ENCODE results near the gene TOMM20. TPM values are rescaled to one million over a fixed set of nuclear protein-coding genes. Genes with fewer than 3 reads are reported as not detected.

Gene TOMM20
- total and polyA plus RNA-seq, 2 of the 8 experiments (the other 6 are each of a cell fraction or from before 2014, with no cell fraction given) = 71.4 to 168 TPM

DNA sequence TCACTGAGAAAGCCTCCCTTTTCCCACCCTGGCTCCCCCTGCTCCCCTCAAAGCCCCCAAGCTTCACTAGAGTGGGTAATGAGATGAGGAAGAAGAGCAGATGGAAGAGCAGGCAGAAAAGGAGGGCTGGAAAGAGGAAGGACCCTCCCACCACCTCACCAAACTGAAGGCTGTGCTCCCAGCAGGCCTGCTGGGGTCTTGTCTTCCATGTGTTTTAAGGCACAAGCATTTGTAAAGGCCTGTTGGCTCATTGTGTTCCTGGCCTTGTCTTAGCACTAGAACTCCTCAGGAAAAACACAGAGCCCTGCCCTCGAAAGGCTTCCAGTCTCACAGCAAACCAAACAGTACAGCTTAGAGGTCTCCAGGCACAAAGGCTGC is 51.5 kb downstream of the TOMM20 start:
- no peak overlapping the region for H2AK5ac ChIP-seq (ENCODE audit: low read depth, low read length)

More for the DNA sequence above, 51.5 kb downstream of the TOMM20 start:
- Histone ChIP-seq H3K4me1 (replicated peaks in 1 of 4; ENCODE audit: control insufficient read depth in 3 of 4, insufficient read depth in 4 of 4, low read length in 3 of 4) (peaks cover 0 to 6% (median 2%) of the 10 kb centered on the region in 4 experiments; a peak in 3 of 7 replicates), H3K14ac (ENCODE audit: insufficient read length) (no peak overlapping the region), H3K4ac (replicated peaks; ENCODE audit: insufficient read length, low read depth, low read length) (no peak overlapping the region), H3K4me2 (ENCODE audit: insufficient read depth in 1 of 2, low read depth in 2 of 2, low read length in 2 of 2) (no peak overlapping the region), H2BK15ac (ENCODE audit: low read length) (no peak overlapping the region), H3K9me3 (ENCODE audit: insufficient read depth in 2 of 2, low read depth in 1 of 2, low read length in 1 of 2) (peaks cover 0 to 3% of the 10 kb centered on the region in 2 experiments; a peak in 2 of 4 replicates), H3K4me3 (ENCODE audit: extremely low read depth in 1 of 4, insufficient read depth in 2 of 4, low read depth in 3 of 4, low read length in 4 of 4) (no peak overlapping the region), H2BK120ac (replicated peaks; ENCODE audit: low read depth, low read length) (no peak overlapping the region), H2AFZ (ENCODE audit: low read length) (0 out of 2 replicates have a peak overlapping the region, but pooled peaks have one; percentile 14), H4K8ac (ENCODE audit: extremely low read depth, insufficient read depth, low read length) (no peak overlapping the region), H3K23me2 (ENCODE audit: low read depth, low read length) (peaks cover 6% of the 10 kb centered on the region), H3K79me2 (ENCODE audit: control insufficient read depth in 1 of 2, insufficient read depth in 2 of 2, low read length in 2 of 2) (peaks cover 0 to 3% of the 10 kb centered on the region in 2 experiments; a peak in 1 of 4 replicates), H3K36me3 (ENCODE audit: control insufficient read depth in 2 of 4, insufficient read depth in 4 of 4, low read length in 3 of 4) (peaks cover 0 to 4% (median 0%) of the 10 kb centered on the region in 4 experiments; a peak in 1 of 8 replicates), H3K27ac (ENCODE audit: low read depth, low read length) (no peak overlapping the region), H2BK12ac (ENCODE audit: low read depth, low read length) (no peak overlapping the region), H3K18ac (ENCODE audit: extremely low read depth, low read length) (no peak overlapping the region), H3K56ac (replicated peaks; ENCODE audit: insufficient read length, low read depth, low read length) (no peak overlapping the region), H2BK20ac (ENCODE audit: low read length) (no peak overlapping the region), H3K23ac (ENCODE audit: insufficient read length) (no peak overlapping the region), H4K91ac (replicated peaks; ENCODE audit: insufficient read length, low read length) (no peak overlapping the region), H4K20me1 (replicated peaks in 1 of 2; ENCODE audit: control insufficient read depth in 1 of 2, insufficient read depth in 2 of 2, low read length in 2 of 2) (peaks cover 0 to 6% of the 10 kb centered on the region in 2 experiments), H2BK5ac (ENCODE audit: low read depth, low read length) (no peak overlapping the region), H3K27me3 (replicated peaks in 1 of 4; ENCODE audit: control insufficient read depth in 3 of 4, extremely low read depth in 1 of 4, insufficient read depth in 3 of 4, low read length in 3 of 4) (no peaks in the 10 kb centered on the region), H4K5ac (ENCODE audit: insufficient read length, low read depth, low read length) (no peak overlapping the region), H3K79me1 (ENCODE audit: low read depth, low read length) (no peaks in the 10 kb centered on the region), H3K9ac (replicated peaks in 1 of 4; ENCODE audit: extremely low read depth in 1 of 4, low read depth in 3 of 4, low read length in 3 of 4) (no peak overlapping the region)
- CTCF ChIA-PET (ENCODE audit: partially characterized antibody) = interaction anchor here (0.7 kb wide), 1 partner anchor 12 kb away, joined by 5 read pairs; no protein-coding TSS in a partner anchor
- TF ChIP-seq, protein P1, sequence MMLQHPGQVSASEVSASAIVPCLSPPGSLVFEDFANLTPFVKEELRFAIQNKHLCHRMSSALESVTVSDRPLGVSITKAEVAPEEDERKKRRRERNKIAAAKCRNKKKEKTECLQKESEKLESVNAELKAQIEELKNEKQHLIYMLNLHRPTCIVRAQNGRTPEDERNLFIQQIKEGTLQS (IDR thresholded peaks at IDR 0.05; ENCODE audit: insufficient read depth, low read depth, low read length) = no peak
- TF ChIP-seq, protein P2, sequence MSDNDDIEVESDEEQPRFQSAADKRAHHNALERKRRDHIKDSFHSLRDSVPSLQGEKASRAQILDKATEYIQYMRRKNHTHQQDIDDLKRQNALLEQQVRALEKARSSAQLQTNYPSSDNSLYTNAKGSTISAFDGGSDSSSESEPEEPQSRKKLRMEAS (IDR thresholded peaks at IDR 0.05) = peak; percentile 50; the same call in 1 of the 2 replicates
- POLR2A ChIA-PET (ENCODE audit: partially characterized antibody) = no interaction called here
- WGBS, 2 experiments (ENCODE audit: extremely low coverage in 1 of 2, insufficient coverage in 1 of 2, insufficient read length in 1 of 2, insufficient replicate concordance in 2 of 2, low coverage in 1 of 2, low lambda C conversion rate in 2 of 2, missing lambda C conversion rate in 1 of 2) = 100% methylated on average over 1 of the region's 1 CpG; no CpG with 5 or more reads in 1 of the 2 experiments
- FAIRE-seq (no peak), DNase-seq (ENCODE audit: low read depth in 1 of 2, low spot score in 2 of 2) (no peak)

Data from H1 (cell line).